ENCODE data around the gene CRHR1.
"Not testable (repeated sequence)": the region's sequence is repeated elsewhere in the genome, so short reads cannot be mapped to it uniquely, and the experiment has no call there.

CRHR1 gene

GRCh38 chr17:45742251-45742650, 41.9 kb upstream of the CRHR1 start:
- H3K9me3 ChIP-seq (ENCODE audit: severe bottlenecking) = no peaks in the 10 kb centered on the region
- no peak for DNase-seq
- no peaks in the 10 kb centered on the region for H3K27me3 ChIP-seq (ENCODE audit: insufficient read depth, low read depth, severe bottlenecking)
- H3K36me3 ChIP-seq = no peaks in the 10 kb centered on the region
- no peak overlapping the region for H3K27ac ChIP-seq
- no peak overlapping the region for H3K4me3 ChIP-seq (ENCODE audit: low read depth, low read length)
- TF ChIP-seq CTCF (IDR thresholded peaks at IDR 0.05; ENCODE audit: low read depth, low read length) = no peak

GRCh38 chr17:45743626-45744326, 40.3 kb upstream of the CRHR1 start:
- Histone ChIP-seq H3K27ac (no peak overlapping the region), H3K4me3 (ENCODE audit: low read depth, low read length) (no peak overlapping the region), H3K27me3 (ENCODE audit: insufficient read depth, low read depth, severe bottlenecking) (no peaks in the 10 kb centered on the region), H3K9me3 (ENCODE audit: severe bottlenecking) (no peaks in the 10 kb centered on the region), H3K36me3 (no peaks in the 10 kb centered on the region)
- no peak for DNase-seq
- TF ChIP-seq CTCF (IDR thresholded peaks at IDR 0.05; ENCODE audit: low read depth, low read length) = no peak

- not testable (repeated sequence) for H3K4me3 ChIP-seq (ENCODE audit: low read depth, low read length); H3K36me3 ChIP-seq; H3K9me3 ChIP-seq (ENCODE audit: severe bottlenecking); H3K27me3 ChIP-seq (ENCODE audit: insufficient read depth, low read depth, severe bottlenecking); H3K27ac ChIP-seq; DNase-seq
These were observed 39.3 kb upstream of the CRHR1 start for GRCh38 chr17:45744826-45745225.

GRCh38 chr17:45745601-45746494, 38.3 kb upstream of the CRHR1 start:
- H3K27ac ChIP-seq = no peak overlapping the region
- H3K36me3 ChIP-seq = no peaks in the 10 kb centered on the region
- peaks cover 2% of the 10 kb centered on the region for H3K9me3 ChIP-seq (ENCODE audit: severe bottlenecking)
- H3K4me3 ChIP-seq (ENCODE audit: low read depth, low read length) = no peak overlapping the region
- TF ChIP-seq CTCF (IDR thresholded peaks at IDR 0.05; ENCODE audit: low read depth, low read length) = no peak
- H3K27me3 ChIP-seq (ENCODE audit: insufficient read depth, low read depth, severe bottlenecking) = no peaks in the 10 kb centered on the region
- DNase-seq = no peak

GRCh38 chr17:45747911-45748310, 36.2 kb upstream of the CRHR1 start:
- peaks cover 2% of the 10 kb centered on the region for H3K9me3 ChIP-seq (ENCODE audit: severe bottlenecking)
- TF ChIP-seq CTCF (IDR thresholded peaks at IDR 0.05; ENCODE audit: low read depth, low read length) = no peak
- H3K27me3 ChIP-seq (ENCODE audit: insufficient read depth, low read depth, severe bottlenecking) = no peaks in the 10 kb centered on the region
- H3K27ac ChIP-seq = no peak overlapping the region
- DNase-seq = peak; percentile 33
- no peaks in the 10 kb centered on the region for H3K36me3 ChIP-seq
- H3K4me3 ChIP-seq (ENCODE audit: low read depth, low read length) = no peak overlapping the region

- Histone ChIP-seq H3K9me3 (ENCODE audit: severe bottlenecking) (peaks cover 2% of the 10 kb centered on the region), H3K4me3 (ENCODE audit: low read depth, low read length) (no peak overlapping the region), H3K27ac (no peak overlapping the region), H3K36me3 (no peaks in the 10 kb centered on the region), H3K27me3 (ENCODE audit: insufficient read depth, low read depth, severe bottlenecking) (no peaks in the 10 kb centered on the region)
- DNase-seq = no peak
- TF ChIP-seq CTCF (IDR thresholded peaks at IDR 0.05; ENCODE audit: low read depth, low read length) = no peak
These were observed 35.3 kb upstream of the CRHR1 start for GRCh38 chr17:45748731-45749310.
